Muscle of arm (tissue), 12 donors: ENCODE results near the gene CPA1. TPM values are rescaled to one million over a fixed set of nuclear protein-coding genes. Genes with fewer than 3 reads are reported as not detected.
A peak's percentile ranks its signal among the peaks of the same experiment; 100 is the strongest.

Experiments
- DNase-seq: peaks from one replicate; pipeline ENCODE4 v3.0.0-alpha.2; 2013
- polyA plus RNA-seq, 12 donors: library from polyadenylated mRNA; unstranded; fragments of 120-200 nt; gene quantifications; one replicate each; pipeline ENCODE4 v1.2.1, GENCODE V29; 2013; ENCODE audit not compliant: insufficient read length in 12 of 12

CPA1 gene
- polyA plus RNA-seq, 12 donors = 1.9 to 6.6 (median 4.4) TPM; not detected in 2

GRCh38 chr7:130426564-130426963 lies 46.3 kb downstream of the CPA1 start:
- no peak for DNase-seq

GRCh38 chr7:130429019-130429418 lies 48.7 kb downstream of the CPA1 start:
- no peak for DNase-seq

DNA sequence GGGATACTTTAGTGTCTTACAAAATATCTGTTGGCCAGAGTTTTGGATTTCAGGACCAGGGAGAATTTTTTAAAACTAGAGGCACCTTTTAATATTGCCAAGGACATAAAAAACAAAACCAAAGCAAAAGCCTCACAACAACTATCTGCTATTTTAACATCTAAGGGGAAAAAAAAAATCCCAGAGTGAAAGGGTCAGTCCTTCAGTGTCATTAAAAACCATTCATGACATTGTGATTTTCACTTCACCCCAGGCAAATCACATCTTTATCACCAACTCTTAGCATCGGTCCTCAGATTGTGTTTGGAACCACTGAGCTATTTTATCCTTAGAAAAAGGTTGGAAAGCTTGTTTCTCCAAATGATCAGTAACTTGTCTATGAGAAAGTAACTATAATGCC lies 49.8 kb downstream of the CPA1 start:
- no peak for DNase-seq

- peak; percentile 98 for DNase-seq
Observed at GRCh38 chr7:130430841-130431666, 50.8 kb downstream of the CPA1 start.

GRCh38 chr7:130432886-130433285 lies 52.6 kb downstream of the CPA1 start:
- no peak for DNase-seq

DNA sequence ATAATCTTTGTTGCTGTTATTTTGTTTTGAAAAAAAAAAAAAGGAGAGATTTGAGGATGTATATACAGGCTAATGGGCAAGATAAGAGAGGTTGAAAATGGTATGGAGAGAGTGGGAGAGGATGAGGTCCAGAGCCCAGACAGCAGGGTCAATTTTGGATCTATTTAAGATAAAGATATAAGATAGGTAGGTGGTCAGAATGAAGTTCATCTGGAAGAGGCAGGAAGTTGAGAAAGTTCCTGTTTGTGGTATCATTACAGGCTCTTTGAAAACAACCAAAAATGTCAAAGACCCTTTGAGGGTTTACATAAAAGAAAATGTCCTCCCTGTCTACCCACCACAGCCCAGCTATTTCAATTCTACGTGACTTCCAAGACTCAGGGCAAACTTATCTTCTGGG lies 53.0 kb downstream of the CPA1 start:
- DNase-seq = no peak

DNA sequence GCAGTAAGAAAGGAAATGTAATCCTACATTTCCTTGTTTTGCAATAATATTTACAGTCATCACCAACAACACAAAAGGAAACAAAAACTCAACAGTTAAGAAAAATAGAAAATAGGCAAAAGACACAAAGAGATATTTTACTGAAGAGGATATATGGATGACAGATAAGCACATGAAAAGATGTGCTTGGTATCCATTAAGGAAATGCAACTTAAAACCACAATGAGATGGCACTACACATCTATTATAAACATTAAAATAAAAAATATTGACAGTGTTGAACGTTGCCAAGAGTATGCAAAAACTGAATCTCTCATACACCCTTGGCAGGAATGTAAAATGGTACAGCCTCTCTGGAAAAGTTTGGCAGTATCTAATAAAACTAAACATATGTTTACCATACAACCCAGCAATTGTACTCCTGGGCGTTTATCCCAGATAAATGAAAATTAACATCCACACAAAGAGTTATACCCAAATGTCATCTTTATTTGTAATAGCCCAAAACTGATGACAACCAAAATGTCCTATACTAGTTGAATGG lies 55.1 kb downstream of the CPA1 start:
- DNase-seq = no peak

DNA sequence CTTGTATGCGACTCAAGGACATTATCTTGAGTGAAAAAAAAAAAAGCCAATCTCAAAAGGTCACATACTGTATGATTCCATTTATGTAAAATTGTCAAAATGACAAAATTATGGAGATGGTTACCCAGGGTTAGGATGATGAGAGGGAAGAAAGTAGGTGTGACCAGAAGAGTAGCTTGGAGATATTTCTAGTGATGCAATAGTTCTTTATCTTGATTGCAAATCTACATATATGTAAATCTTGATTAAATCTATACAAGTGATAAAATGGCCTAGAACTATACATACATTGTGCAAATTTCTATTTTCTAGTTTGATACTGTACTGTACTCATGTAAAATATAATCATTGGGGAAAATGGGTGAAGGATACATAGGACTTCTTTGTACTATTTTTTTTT lies 56.0 kb downstream of the CPA1 start:
- DNase-seq = no peak

Other genes starting within 250 kb of the CPA1 start
- 10 to 100 TPM in 11 of 12 donors, not detected in 1; 10.5 to 16.4 (median 11.7) TPM for gene TMEM209, start 175.1 kb upstream of the CPA1 start, polyA plus RNA-seq
- gene SSMEM1, start 172.6 kb upstream of the CPA1 start, polyA plus RNA-seq = not detected
- gene CPA2, start 113.6 kb upstream of the CPA1 start, polyA plus RNA-seq = under 1 TPM in 10 of 12 donors, not detected in 2; 0.44 to 0.98 (median 0.52) TPM
- 1 to 10 TPM in 10 of 12 donors, not detected in 2; 1.1 to 10.0 (median 2.1) TPM for gene CPA4, start 87.3 kb upstream of the CPA1 start, polyA plus RNA-seq
- gene CPA5, start 35.7 kb upstream of the CPA1 start, polyA plus RNA-seq = 10 to 100 TPM in 2 of 12 donors, 1 to 10 TPM in 8, not detected in 2; 1.1 to 16.8 (median 2.1) TPM
- 100 to 1,000 TPM in 1 of 12 donors, 10 to 100 TPM in 11; 20.4 to 234 (median 23.7) TPM for gene CEP41, start 60.5 kb downstream of the CPA1 start, polyA plus RNA-seq
- 1,000 to 10,000 TPM in 3 of 12 donors, 100 to 1,000 TPM in 9; 480 to 1,336 (median 862) TPM for gene MEST, start 111.6 kb downstream of the CPA1 start, polyA plus RNA-seq